Naive thymus-derived CD8-positive, alpha-beta T cell (primary cell): ENCODE measurements around the gene FAM217A. TPM values are rescaled to one million over a fixed set of nuclear protein-coding genes. Genes with fewer than 3 reads are reported as not detected.

ENCODE experiments used
- ATAC-seq, 2 donors: fragments of 150-1000 bp; cut with Tn5 transposase in 1 of 2; sonication (Bioruptor Pico), chemical (Tn5 transposase) in 1 of 2; 1 replicate in 1 of 2; 2 replicates in 1 of 2; pipeline ENCODE4 v1.10.0; 2021; ENCODE audit warnings: mild to moderate bottlenecking in 2 of 2, moderate library complexity in 2 of 2
- POLR2A ChIA-PET: fragments of 350-600 bp; sonication (Branson Sonifier 250); formaldehyde crosslinking; loops from one replicate; lab custom pipeline; 2021; ENCODE audit warnings: antibody characterized with exemption; lab: Charles Lee
- DNase-seq, 10 donors: peaks; one replicate each; pipeline versions ENCODE4 v3.0.0 to v3.0.0-alpha.2; 2020 to 2022
- H3K27ac Mint-ChIP-seq, 10 donors: one replicate each; pipeline ENCODE4 v1.8.0; 2020 to 2022; ENCODE audit warnings: mild to moderate bottlenecking in 10 of 10, mixed read lengths in 10 of 10, moderate library complexity in 4 of 10, inconsistent platforms in 1 of 10
- H3K27me3 Mint-ChIP-seq, 5 donors: one replicate each; pipeline ENCODE4 v1.8.0; 2021 to 2022; ENCODE audit warnings: mixed read lengths in 5 of 5
- H3K36me3 Mint-ChIP-seq, 3 donors: one replicate each; pipeline ENCODE4 v1.8.0; 2020 to 2022; ENCODE audit warnings: mixed read lengths in 3 of 3, mild to moderate bottlenecking in 2 of 3, inconsistent platforms in 1 of 3
- H3K4me1 Mint-ChIP-seq, 4 donors: one replicate each; pipeline ENCODE4 v1.8.0; 2021 to 2022; ENCODE audit warnings: mixed read lengths in 4 of 4
- H3K4me3 Mint-ChIP-seq, 10 donors: one replicate each; pipeline ENCODE4 v1.8.0; 2020 to 2022; ENCODE audit warnings: mild to moderate bottlenecking in 10 of 10, mixed read lengths in 10 of 10, moderate library complexity in 6 of 10, inconsistent platforms in 1 of 10
- H3K9me3 Mint-ChIP-seq, 9 donors: one replicate each; pipeline ENCODE4 v1.8.0; 2020 to 2022; ENCODE audit warnings: mixed read lengths in 9 of 9, mild to moderate bottlenecking in 3 of 9, inconsistent platforms in 1 of 9, moderate library complexity in 1 of 9
- polyA plus RNA-seq, 3 donors: library from polyadenylated mRNA; unstranded; fragments of 300-500 nt; fragmentation: Illumina TruSeq; gene quantifications; one replicate each; pipeline ENCODE4 v1.2.3, GENCODE V29; 2021
- total RNA-seq, 8 experiments: library from RNA in 2 of 8; stranded (reverse) in 2 of 8; gene quantifications; one replicate each; pipeline ENCODE4 v1.2.3 and lab custom pipeline; 2021 to 2026

Gene FAM217A
- total and polyA plus RNA-seq, 5 experiments from 2014 or later: 0.08 to 0.23 TPM; not detected in 3

DNA sequence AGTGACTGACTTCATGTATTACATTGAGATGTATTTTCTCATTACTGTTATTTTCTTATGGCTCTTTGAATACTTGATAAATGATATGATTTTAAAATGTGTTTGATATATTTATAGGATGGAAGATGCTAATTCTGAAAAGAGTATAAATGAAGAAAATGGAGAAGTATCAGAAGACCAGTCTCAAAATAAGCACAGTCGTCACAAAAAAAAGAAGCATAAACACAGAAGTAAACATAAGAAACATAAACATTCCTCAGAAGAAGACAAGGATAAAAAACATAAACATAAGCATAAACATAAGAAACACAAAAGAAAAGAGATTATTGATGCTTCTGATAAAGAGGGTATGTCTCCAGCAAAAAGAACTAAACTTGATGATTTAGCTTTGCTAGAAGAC is 47.5 kb downstream of the FAM217A start:
- H3K27ac Mint-ChIP-seq: peak overlapping the region in 6 of 10 donors; percentile 2 to 78 (median 20)
- H3K4me1 Mint-ChIP-seq: peaks cover 48 to 84% (median 81%) of the 10 kb centered on the region in 4 donors
- peak overlapping the region in 4 of 10 donors; percentile 1 to 59 (median 22) for H3K4me3 Mint-ChIP-seq
- H3K36me3 Mint-ChIP-seq: peaks cover 15 to 77% (median 25%) of the 10 kb centered on the region in 3 donors
- POLR2A ChIA-PET: interaction anchor here (1.4 to 1.5 kb wide), 2 partner anchors 10 to 13 kb away, joined by 6 to 8 read pairs; a partner anchor contains a TSS
- H3K9me3 Mint-ChIP-seq: no peaks in the 10 kb centered on the region
- no peaks in the 10 kb centered on the region for H3K27me3 Mint-ChIP-seq
- ATAC-seq (no peak), DNase-seq (no peak)

GRCh38 chr6:4030669-4031068 is 48.3 kb downstream of the FAM217A start:
- POLR2A ChIA-PET: interaction anchor here (1.4 to 1.5 kb wide), 2 partner anchors 9 to 12 kb away, joined by 6 to 8 read pairs; a partner anchor contains a TSS
- H3K36me3 Mint-ChIP-seq: peaks cover 15 to 73% (median 25%) of the 10 kb centered on the region in 3 donors
- peak overlapping the region in 7 of 10 donors; percentile 7 to 42 (median 30) for H3K4me3 Mint-ChIP-seq
- no peaks in the 10 kb centered on the region for H3K9me3 Mint-ChIP-seq
- H3K27me3 Mint-ChIP-seq: no peaks in the 10 kb centered on the region
- ATAC-seq (peak; percentile 49 to 61), DNase-seq (no peak)
- peaks cover 45 to 80% (median 77%) of the 10 kb centered on the region in 4 donors for H3K4me1 Mint-ChIP-seq
- H3K27ac Mint-ChIP-seq: peak overlapping the region in 6 of 10 donors; percentile 19 to 77 (median 28)

- DNase-seq (no peak), ATAC-seq (no peak)
- Mint-ChIP-seq H3K27me3 (no peaks in the 10 kb centered on the region), H3K36me3 (peaks cover 15 to 71% (median 25%) of the 10 kb centered on the region in 3 donors), H3K4me1 (peaks cover 43 to 84% (median 81%) of the 10 kb centered on the region in 4 donors), H3K27ac (peak overlapping the region in 4 of 10 donors; percentile 12 to 89 (median 43)), H3K4me3 (peak overlapping the region in 3 of 10 donors; percentile 9 to 60 (median 40)), H3K9me3 (no peaks in the 10 kb centered on the region)
- POLR2A ChIA-PET: no interaction called here
Observed at GRCh38 chr6:4029687-4030086, 49.2 kb downstream of the FAM217A start.

DNA sequence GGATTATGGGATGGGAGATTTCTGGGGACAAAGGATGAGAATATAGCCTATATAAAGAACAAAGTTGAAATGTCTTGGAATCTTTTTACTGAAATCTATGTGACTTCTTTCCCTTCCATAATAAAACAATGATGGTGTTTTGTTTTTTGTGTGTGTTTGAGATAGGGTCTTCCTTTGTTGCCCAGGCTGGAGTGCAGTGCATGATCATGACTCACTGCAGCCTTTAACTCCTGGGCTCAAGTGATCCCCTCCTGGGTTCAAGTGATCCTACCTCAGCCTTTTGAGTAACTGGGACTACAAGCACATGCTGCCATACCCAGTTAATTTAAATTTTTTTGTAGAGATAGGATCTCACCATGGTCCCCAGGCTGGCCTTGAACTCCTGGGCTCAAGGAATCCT is 50.9 kb downstream of the FAM217A start:
- Mint-ChIP-seq H3K27me3 (no peaks in the 10 kb centered on the region), H3K36me3 (peaks cover 15 to 73% (median 24%) of the 10 kb centered on the region in 3 donors), H3K4me1 (peaks cover 40 to 88% (median 85%) of the 10 kb centered on the region in 4 donors), H3K9me3 (no peaks in the 10 kb centered on the region), H3K4me3 (peak overlapping the region in 3 of 10 donors; percentile 1 to 30 (median 9)), H3K27ac (peak overlapping the region in 1 of 10 donors; percentile 49)
- no peak for ATAC-seq
- no peak for DNase-seq
- POLR2A ChIA-PET: no interaction called here

GRCh38 chr6:4025681-4026080 is 53.3 kb downstream of the FAM217A start:
- DNase-seq (no peak), ATAC-seq (no peak)
- H3K36me3 Mint-ChIP-seq: peaks cover under 1 to 54% (median 10%) of the 10 kb centered on the region in 3 donors
- peaks cover 0 to 2% (median 0%) of the 10 kb centered on the region in 5 donors for H3K27me3 Mint-ChIP-seq
- H3K4me3 Mint-ChIP-seq: peak overlapping the region in 8 of 10 donors; percentile 8 to 53 (median 17)
- H3K27ac Mint-ChIP-seq: peak overlapping the region in 1 of 10 donors; percentile 41
- peaks cover 0 to 3% (median 0%) of the 10 kb centered on the region in 9 donors for H3K9me3 Mint-ChIP-seq
- POLR2A ChIA-PET: no interaction called here
- H3K4me1 Mint-ChIP-seq: peaks cover 31 to 88% (median 81%) of the 10 kb centered on the region in 4 donors

- no peak for DNase-seq
Observed at GRCh38 chr6:4023240-4023639, 55.7 kb downstream of the FAM217A start.

GRCh38 chr6:4021854-4022695 is 56.9 kb downstream of the FAM217A start:
- Mint-ChIP-seq H3K9me3 (peaks cover 0 to 3% (median 0%) of the 10 kb centered on the region in 9 donors), H3K27me3 (peaks cover 0 to 2% (median 0%) of the 10 kb centered on the region in 5 donors), H3K36me3 (peaks cover 2 to 28% (median 4%) of the 10 kb centered on the region in 3 donors), H3K4me1 (peaks cover 22 to 80% (median 71%) of the 10 kb centered on the region in 4 donors), H3K27ac (peak overlapping the region; percentile 98 to 100 (median 100)), H3K4me3 (peak overlapping the region; percentile 96 to 99 (median 98))
- POLR2A ChIA-PET: interaction anchor here (0.6 to 2.5 kb wide), 21 partner anchors 9 to 1257 kb away, joined by 3 to 37 read pairs (median 5); partner anchors contain the start of genes ECI2, FAM50B and WRNIP1
- DNase-seq: peak in 4 of 10 donors; percentile 25 to 43 (median 32)
- ATAC-seq: peak in 1 of 2 donors; percentile 9

More at GRCh38 chr6:4023240-4023639, 55.7 kb downstream of the FAM217A start:
- Mint-ChIP-seq H3K27ac (peak overlapping the region; percentile 59 to 100 (median 92)), H3K27me3 (peaks cover 0 to 2% (median 0%) of the 10 kb centered on the region in 5 donors), H3K9me3 (peaks cover 0 to 3% (median 0%) of the 10 kb centered on the region in 9 donors), H3K4me3 (peak overlapping the region; percentile 40 to 99 (median 98)), H3K36me3 (peaks cover 0 to 37% (median 2%) of the 10 kb centered on the region in 3 donors), H3K4me1 (peaks cover 22 to 79% (median 73%) of the 10 kb centered on the region in 4 donors)
- POLR2A ChIA-PET: no interaction called here
- no peak for ATAC-seq

DNA sequence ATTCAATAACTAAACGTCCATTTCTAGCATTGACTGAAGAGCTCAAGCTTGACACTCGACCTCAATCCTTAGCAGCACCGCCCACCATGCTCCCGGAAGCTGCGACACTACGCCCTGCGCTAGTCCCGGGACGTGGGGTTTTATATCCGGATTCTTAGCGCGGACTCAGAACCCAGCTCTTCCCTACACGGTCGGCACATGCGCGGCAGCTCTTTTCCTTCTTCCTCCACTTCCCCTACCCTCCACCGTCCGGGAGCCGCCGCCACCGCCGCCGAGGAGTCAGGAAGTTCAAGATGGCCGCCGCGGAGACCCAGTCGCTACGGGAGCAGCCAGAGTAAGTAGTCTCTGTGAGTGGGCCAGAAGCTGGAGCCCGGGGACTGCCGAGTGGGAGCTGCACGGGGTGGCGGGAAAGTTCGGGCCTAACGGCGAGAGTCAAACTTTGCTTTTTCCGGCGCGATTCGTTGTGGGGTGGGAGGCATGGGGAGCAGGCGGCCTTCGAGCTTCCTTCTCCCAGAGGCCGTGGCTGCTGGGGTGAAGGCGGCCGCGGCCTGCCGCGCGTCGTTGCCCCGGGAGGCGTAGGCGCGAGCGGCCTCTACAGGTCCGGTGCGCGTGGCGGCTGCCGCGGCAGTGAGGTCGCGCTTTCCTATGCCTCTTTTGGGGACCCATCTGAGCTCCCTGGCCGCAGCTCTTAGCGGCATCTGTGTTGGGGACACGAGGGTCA is 57.6 kb downstream of the FAM217A start:
- peaks cover 0 to 3% (median 0%) of the 10 kb centered on the region in 9 donors for H3K9me3 Mint-ChIP-seq
- peak overlapping the region; percentile 96 to 99 (median 98) for H3K4me3 Mint-ChIP-seq
- ATAC-seq (peak; percentile 58 to 62), DNase-seq (peak; percentile 64 to 88 (median 79))
- H3K27ac Mint-ChIP-seq: peak overlapping the region; percentile 98 to 100 (median 100)
- peaks cover 0 to 2% (median 0%) of the 10 kb centered on the region in 5 donors for H3K27me3 Mint-ChIP-seq
- POLR2A ChIA-PET: interaction anchor here (0.6 to 2.5 kb wide), 24 partner anchors 8 to 1256 kb away, joined by 3 to 37 read pairs (median 4); partner anchors contain the start of genes CDYL, ECI2, FAM50B and WRNIP1
- H3K36me3 Mint-ChIP-seq: peaks cover 2 to 20% (median 4%) of the 10 kb centered on the region in 3 donors
- peaks cover 17 to 76% (median 66%) of the 10 kb centered on the region in 4 donors for H3K4me1 Mint-ChIP-seq

DNA sequence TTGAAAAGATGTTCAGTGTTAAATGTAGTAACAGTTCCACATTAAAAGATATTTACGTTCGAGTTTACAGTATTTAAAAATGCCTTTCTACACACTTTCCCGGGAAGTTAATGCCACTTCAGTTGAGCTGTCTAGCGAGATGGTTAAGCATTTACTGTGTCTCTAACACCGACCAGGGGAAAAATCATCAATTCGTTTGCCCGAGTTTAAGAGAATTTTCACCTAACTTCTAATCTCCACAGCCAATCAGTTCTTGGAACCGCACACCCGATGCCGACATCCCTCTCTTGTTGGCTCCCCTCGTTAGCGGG is 58.2 kb downstream of the FAM217A start:
- POLR2A ChIA-PET: interaction anchor here (0.7 to 2.5 kb wide), 19 partner anchors 10 to 1255 kb away, joined by 3 to 37 read pairs (median 5); partner anchors contain the start of genes CDYL, ECI2, FAM50B and WRNIP1
- no peak for DNase-seq
- peak overlapping the region; percentile 96 to 99 (median 98) for H3K4me3 Mint-ChIP-seq
- peaks cover 0 to 3% (median 0%) of the 10 kb centered on the region in 9 donors for H3K9me3 Mint-ChIP-seq
- H3K4me1 Mint-ChIP-seq: peaks cover 21 to 80% (median 70%) of the 10 kb centered on the region in 4 donors
- ATAC-seq: no peak
- H3K27ac Mint-ChIP-seq: peak overlapping the region; percentile 98 to 100 (median 100)
- peaks cover 0 to 2% (median 0%) of the 10 kb centered on the region in 5 donors for H3K27me3 Mint-ChIP-seq
- peaks cover 2 to 20% (median 4%) of the 10 kb centered on the region in 3 donors for H3K36me3 Mint-ChIP-seq

- Mint-ChIP-seq H3K9me3 (peaks cover 0 to 3% (median 0%) of the 10 kb centered on the region in 9 donors), H3K27me3 (peaks cover 0 to 2% (median 0%) of the 10 kb centered on the region in 5 donors), H3K27ac (peak overlapping the region; percentile 91 to 100 (median 97)), H3K4me3 (peak overlapping the region; percentile 91 to 99 (median 97)), H3K4me1 (peaks cover 27 to 82% (median 72%) of the 10 kb centered on the region in 4 donors), H3K36me3 (peaks cover 4 to 24% (median 5%) of the 10 kb centered on the region in 3 donors)
- POLR2A ChIA-PET: interaction anchor here (0.6 to 2.8 kb wide), 12 partner anchors 9 to 955 kb away, joined by 3 to 26 read pairs (median 4); partner anchors contain the start of genes ECI2 and FAM50B
- ATAC-seq (peak in 1 of 2 donors; percentile 3), DNase-seq (no peak)
Observed at GRCh38 chr6:4018924-4019236, 60.1 kb downstream of the FAM217A start.
